CD4-positive, alpha-beta T cell treated with Interleukin-15 for 4 hours (primary cell): ENCODE results near the gene MB21D2.
"Not testable (repeated sequence)": the region's sequence is repeated elsewhere in the genome, so short reads cannot be mapped to it uniquely, and the experiment has no call there.

ENCODE experiments used
- DNase-seq: peaks from one replicate; pipeline ENCODE4 v3.0.0-alpha.2; 2020; ENCODE audit warnings: low spot score

Gene MB21D2

DNA sequence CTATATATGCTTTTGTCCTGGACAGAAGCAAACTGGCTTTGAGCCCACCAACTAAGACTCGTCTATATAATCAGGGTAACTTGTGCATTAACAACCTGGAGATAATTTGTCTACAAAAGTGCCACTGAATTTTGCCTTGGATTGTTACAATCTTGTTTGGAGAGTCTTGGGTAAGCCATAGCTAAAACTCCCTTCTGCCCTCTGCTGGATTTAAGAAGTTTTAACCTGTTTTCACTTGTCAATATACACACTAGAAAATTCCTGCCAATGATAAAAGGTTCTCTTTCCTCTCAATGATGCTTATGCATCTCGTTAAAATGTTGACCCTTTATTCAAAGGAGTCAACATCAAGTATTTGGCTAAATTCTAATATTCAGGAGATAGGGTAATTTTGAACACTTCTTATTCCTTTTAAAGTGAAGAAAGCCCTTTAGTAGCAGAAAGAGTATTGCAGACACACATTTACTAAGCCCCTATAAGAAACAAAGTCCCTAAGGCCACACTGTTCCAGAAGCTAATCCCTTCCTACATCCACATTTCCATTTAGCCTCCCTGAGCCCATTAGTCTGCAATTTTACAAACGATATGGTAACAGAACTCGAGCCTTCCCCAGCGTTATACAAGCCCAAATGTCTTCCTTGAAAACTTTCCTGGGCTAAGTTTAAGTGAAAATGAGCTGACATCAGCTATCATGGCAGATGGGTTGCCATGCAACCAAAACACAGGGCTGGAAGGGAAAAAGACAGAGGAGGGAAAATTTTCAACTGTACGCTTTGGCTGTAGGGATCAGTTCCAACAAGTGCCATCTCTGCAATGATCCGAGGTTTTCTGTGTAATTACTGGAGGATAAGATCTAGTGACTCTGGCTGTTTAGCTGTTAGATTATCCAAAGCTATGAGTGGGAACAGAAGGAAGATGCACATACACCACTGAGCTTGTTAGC is 114.4 kb downstream of the MB21D2 start:
- no peak for DNase-seq

DNA sequence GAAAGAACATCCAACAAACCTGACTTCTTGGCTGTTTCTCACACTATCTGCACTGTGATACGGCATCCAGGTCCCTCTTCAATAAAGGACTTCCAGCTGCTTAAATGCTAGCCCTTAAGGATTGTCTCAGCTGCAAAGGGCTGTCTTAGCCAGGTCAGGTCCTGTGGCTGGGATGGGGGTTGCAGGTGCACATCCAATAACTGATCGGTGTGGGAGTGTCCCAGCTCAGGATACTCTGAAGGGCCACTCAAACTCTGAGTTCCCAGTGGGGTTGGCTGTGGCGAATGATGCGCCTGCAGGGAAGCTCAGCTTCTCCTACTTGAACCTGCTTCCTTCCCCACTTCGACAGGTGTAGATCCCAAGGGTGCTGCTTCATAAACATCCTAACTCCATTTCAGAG is 115.7 kb downstream of the MB21D2 start:
- DNase-seq = no peak

DNA sequence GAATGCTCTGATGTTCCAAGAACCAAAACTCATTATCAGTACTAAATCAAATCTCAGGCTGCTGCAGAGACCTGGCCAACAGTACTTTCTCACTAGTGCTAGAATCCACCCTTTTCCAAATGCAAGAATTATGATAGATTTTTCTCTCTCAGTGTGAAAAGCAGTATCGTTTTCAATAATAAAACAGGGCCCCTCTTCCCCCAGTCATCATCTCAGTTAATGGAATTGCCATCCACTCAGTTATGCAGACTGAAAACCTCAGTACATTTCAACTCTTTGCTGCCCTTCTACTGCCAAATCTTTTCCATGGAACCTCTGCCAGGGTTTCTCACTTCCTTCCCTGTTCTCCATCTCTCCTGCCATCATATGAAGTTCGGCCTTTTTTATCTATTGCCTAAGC is 117.9 kb downstream of the MB21D2 start:
- no peak for DNase-seq

DNA sequence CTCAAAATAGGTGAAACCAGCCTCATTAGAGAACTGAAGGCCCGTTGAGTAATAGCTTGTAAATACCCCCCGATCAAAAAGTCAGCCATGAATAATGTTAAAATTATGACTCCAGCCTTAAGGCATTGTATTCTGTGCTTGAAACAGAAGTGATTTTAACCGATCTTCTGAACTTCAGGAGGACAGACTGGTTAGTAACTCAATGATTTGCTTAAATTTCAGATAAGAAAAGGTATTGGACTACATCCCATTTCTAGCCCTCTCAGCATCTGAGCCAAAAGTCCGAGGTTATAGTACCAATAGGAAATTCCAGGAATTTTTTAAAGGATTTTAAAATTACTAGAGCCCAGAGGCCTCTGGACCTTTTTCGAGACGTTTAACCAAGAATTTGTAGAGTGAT is 122.6 kb downstream of the MB21D2 start:
- DNase-seq = no peak

DNA sequence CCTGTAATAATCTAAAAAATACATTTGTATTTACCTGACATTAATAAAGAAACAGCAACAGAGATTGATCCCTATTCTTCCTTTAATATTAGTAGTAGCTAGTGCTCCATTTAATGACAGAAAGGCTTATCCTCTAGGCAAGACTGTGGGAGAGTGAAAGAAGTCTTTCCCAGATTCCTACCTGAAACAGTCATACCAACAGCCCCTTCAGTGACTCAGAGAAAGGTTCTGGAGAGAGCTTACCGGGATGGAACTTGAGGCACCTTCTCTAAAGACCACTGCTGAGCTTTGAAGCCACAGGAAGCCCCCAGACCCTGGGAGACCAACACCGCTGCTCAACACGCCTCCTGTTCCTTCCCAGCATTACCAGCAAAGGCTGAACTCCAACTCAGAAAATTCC is 123.4 kb downstream of the MB21D2 start:
- DNase-seq = no peak

DNA sequence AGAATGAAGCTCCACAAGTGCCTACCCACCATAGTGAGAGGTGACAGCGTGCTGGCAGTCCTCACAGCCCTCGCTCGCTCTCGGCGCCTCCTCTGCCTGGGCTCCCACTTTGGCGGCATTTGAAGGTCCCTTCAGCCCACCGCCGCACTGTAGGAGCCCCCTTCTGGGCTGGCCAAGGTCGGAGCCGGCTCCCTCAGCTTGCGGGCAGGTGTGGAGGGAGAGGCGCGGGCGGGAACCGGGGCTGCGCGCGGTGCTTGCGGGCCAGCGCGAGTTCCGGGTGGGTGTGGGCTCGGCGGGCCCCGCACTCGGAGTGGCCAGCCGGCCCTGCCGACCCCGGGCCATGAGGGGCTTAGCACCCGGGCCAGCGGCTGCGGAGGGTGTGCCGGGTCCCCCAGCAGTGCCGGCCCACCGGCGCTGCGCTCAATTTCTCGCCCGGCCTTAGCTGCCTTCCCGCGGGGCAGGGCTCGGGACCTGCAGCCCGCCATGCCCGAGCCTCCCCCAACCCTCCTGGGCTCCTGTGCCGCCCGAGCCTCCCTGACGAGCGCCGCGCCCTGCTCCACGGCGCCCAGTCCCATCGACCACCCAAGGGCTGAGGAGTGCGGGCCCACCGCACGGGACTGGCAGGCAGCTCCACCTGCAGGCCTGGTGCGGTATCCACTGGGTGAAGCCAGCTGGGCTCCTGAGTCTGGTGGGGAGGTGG is 128.7 kb downstream of the MB21D2 start:
- DNase-seq = not testable (repeated sequence)

DNA sequence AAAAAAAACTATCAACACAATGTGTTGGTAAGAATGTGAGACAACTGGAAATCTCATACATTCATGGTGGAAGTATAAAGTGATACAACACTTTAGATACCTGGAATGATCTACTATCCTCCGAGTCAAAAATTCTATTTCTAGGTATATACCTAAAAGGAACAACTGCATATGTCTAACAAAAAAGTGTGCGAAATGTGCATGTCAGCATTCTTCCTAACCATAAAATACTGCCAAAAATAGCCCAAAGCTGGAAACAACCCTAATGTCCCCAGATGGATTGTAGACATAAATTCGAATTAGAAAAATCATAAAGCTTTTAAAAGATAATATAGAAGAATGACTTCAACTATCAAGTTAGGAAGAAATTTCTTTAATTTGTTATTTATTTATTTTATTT is 139.1 kb downstream of the MB21D2 start:
- no peak for DNase-seq

DNA sequence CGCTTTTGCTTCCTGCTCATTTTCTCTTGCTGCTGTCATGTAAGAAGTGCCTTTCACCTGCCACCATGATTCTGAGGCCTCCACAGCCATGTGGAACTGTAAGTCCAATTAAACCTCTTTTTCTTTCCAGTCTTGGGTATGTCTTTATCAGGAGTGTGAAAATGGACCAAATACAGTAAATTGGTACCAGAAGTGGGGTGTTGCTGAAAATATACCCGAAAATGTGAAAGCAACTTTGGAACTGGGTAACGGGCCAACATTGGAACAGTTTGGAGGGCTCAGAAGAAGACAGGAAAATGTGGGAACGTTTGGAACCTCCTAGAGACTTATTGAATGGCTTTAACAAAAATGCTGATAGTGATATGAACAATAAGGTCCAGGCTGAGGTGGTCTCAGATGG is 143.3 kb downstream of the MB21D2 start:
- DNase-seq = not testable (repeated sequence)

DNA sequence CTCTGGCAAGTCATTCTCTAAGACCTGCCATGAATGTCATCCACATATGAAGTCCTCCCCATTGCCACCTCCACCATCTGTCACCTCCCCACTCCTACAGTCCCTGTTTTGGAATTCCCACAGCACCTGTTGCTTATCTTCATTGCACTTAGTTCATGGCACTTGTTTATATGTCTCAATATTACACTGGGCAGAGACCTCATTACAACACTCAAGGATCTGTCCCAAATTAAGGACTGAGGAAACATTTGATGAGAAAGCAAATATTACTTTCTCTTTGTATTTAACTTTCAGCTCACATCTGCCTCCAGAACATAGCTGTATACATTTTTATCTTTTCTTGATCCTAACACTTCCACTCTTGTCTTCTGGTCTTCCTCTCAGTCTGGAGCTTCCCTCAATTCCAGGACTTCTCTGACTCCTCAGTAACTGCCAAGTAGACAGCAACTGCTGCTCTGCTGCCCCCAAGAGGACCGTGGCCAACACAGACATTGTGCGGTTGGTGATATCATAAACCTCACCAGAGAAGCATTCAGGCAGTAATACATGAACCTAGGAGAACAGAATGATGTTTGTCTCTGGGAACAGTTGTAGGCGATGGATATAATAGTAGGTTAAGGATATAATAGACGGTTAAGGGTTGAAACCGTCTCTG is 145.3 kb downstream of the MB21D2 start:
- DNase-seq = no peak

DNA sequence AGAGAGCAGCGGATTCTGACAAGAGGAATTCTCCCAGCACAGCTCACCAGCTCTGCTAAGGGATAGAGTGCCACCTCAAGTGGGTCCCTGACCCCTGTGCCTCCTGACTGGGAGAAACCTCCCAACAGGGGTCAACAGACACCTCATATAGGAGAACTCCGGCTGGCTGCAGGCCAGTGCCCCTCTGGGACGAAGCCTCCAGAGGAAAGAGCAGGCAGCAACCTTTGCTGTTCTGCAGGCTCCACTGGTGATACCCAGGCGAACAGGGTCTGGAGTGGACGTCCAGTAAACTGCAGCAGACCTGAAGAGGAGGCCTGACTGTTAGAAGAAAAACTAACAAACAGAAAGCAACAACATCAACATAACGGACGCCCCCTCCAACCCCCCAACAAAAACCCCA is 159.0 kb downstream of the MB21D2 start:
- DNase-seq = no peak

DNA sequence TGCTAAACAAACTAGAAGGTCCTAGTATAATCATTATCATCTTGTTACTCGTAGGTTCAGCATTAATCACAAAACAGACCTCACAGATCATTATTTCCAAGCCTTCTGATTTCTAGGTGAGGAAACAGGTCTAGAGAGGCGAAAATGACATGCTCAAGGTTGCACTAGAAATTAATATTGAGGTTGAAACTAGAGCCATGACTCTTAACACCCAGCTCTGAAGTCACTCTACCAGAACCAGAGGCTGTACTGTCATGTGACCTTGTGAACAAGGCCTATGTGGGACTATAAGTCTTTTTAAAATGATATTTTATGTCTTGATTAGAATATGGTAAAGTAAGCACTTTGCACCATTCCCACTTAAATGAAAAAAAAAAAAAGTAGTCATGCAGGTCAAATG is 166.5 kb downstream of the MB21D2 start:
- no peak for DNase-seq

DNA sequence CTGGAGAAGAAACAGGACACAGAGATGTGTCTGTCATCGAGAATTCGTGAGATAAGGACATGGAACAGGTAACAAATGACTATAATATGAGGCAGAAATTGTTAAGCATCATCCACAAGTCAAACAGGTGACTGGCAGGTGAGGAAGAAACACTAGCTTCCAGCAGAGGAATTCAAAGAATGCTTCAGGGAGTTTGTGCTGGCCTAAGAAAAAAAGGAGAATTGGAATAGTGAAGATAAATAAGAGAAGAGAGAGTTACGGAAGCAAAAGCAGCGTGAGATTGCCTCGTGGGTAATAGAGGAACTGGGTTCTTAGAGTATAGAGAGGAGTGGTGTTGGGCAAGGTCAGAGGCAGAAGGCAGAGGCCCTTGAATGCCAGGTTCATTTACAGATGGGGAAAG is 167.5 kb downstream of the MB21D2 start:
- no peak for DNase-seq

DNA sequence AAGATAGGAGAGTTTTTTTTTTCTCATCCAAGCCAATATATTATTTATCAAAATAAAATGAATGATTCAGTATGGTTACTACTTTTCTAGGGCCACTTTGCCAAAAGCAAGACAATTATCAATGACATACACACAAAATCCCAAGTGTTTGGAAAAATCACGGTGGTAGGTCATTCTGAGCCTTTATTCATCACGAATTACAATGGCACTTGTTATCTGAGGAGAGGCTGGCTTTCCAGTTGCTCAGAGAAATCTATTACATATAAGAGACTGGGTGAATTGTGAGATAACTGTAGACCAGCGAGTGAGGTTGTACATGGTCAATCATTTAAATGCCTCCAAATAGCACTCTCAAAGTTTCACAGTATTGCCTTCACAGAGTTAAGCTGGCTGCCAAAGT is 169.9 kb downstream of the MB21D2 start:
- no peak for DNase-seq

DNA sequence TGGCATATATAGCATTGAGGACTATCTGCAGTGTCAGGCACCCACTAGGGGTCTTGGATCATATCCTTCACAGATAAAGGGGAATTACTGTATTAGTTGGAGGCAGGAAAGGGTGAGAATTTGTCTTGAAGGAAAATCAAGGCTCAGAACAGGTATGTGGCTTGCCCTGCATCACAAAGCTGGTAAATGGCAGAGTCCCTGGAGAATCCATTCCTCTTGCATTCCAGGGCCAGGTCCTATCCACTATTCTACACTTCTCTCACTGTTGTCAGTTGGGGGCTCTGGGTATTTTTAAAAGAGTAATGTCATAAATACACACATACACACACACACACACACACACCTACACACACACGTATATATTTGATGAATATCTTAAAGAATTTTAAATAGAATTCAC is 170.5 kb downstream of the MB21D2 start:
- no peak for DNase-seq
